K562 (cell line): Measurements from ENCODE around the gene IPO7. TPM values are rescaled to one million over a fixed set of nuclear protein-coding genes. Genes with fewer than 3 reads are reported as not detected.
"Not testable (repeated sequence)": the region's sequence is repeated elsewhere in the genome, so short reads cannot be mapped to it uniquely, and the experiment has no call there.

Experiments
- ATAC-seq: fragments of 200-7000 bp; cut with Tn5 transposase; 3 replicates; pipeline ENCODE4 v1.9.1; 2020; ENCODE audit warnings: moderate library complexity
- BruUV-seq: library from RNA; stranded (reverse); fragments of 400-500 nt; replicated peaks from 2 replicates; lab custom pipeline; 2021; lab: Mats Ljungman, UMichigan
- CTCF ChIA-PET: fragments of 300-600 bp; formaldehyde crosslinking; extraction: SDS; loops from one replicate; lab custom pipeline; 2021; ENCODE audit warnings: low intra/inter-chr PET ratio; lab: Yijun Ruan, JAX
- POLR2A ChIA-PET: fragments of 300-600, 350-650 bp; sonication (Branson Sonifier 250); formaldehyde crosslinking; extraction: SDS; loops from one replicate; lab custom pipeline; 2021; ENCODE audit warnings: antibody characterized with exemption, inconsistent platforms; lab: Yijun Ruan, JAX
- DNase-seq, 4 experiments: peaks; one replicate each; pipeline versions ENCODE4 v3.0.0 to v3.0.0-alpha.2; 2011 to 2018; ENCODE audit warnings: low spot score in 3 of 4, mixed read lengths in 3 of 4; ENCODE audit errors: extremely low read depth in 1 of 4
- FAIRE-seq: peaks from 2 replicates; lab custom pipeline; 2011; peaks lifted over from hg19 to GRCh38; lab: Jason Lieb, UNC
- H2AFZ ChIP-seq: 2 replicates; pipeline ENCODE4 v1.6.0; 2011; ENCODE audit warnings: low read depth, low read length, control low read depth, inconsistent platforms
- H3K27ac ChIP-seq: fragments of 200-600 bp; 3 replicates; pipeline ENCODE4 v1.8.0; 2011; ENCODE audit warnings: low read depth, mild to moderate bottlenecking, control low read depth, inconsistent platforms, low read length, moderate library complexity, mixed read lengths; ENCODE audit errors: extremely low read depth
- H3K27me3 ChIP-seq, 2 experiments: fragments of 300-600 bp in 1 of 2; 2 replicates in 1 of 2; 3 replicates in 1 of 2; pipeline versions ENCODE4 v1.6.0 to v1.8.0; 2011; ENCODE audit warnings: inconsistent platforms in 2 of 2, low read length in 2 of 2, mild to moderate bottlenecking in 1 of 2, mixed read lengths in 1 of 2, moderate library complexity in 1 of 2; ENCODE audit not compliant: control insufficient read depth in 2 of 2, insufficient read depth in 2 of 2
- H3K36me3 ChIP-seq: fragments of 300-600 bp; 3 replicates; pipeline ENCODE4 v1.8.0; 2011; ENCODE audit warnings: mild to moderate bottlenecking, low read length, inconsistent platforms; ENCODE audit not compliant: control insufficient read depth, insufficient read depth
- H3K4me1 ChIP-seq, 2 experiments: fragments of 200-600 bp in 1 of 2; replicated peaks in 1 of 2; 2 replicates in 1 of 2; 3 replicates in 1 of 2; pipeline versions ENCODE4 v1.5.1 to v1.8.0; 2011; ENCODE audit warnings: inconsistent platforms in 2 of 2, low read length in 2 of 2, mild to moderate bottlenecking in 1 of 2, mixed read lengths in 1 of 2, moderate library complexity in 1 of 2; ENCODE audit not compliant: control insufficient read depth in 2 of 2, insufficient read depth in 2 of 2
- H3K4me2 ChIP-seq: 2 replicates; pipeline ENCODE4 v1.6.1; 2011; ENCODE audit warnings: low read length, control low read depth, inconsistent platforms, mixed read lengths; ENCODE audit not compliant: insufficient read depth
- H3K4me3 ChIP-seq: fragments of 200-600 bp; sonication (generic), shearing (Covaris generic); 2 replicates; pipeline ENCODE4 v1.5.1; 2016; ENCODE audit warnings: control low read depth, inconsistent platforms
- H3K79me2 ChIP-seq: fragments of 200-600 bp; 3 replicates; pipeline ENCODE4 v1.8.0; 2011; ENCODE audit warnings: low read length, inconsistent platforms; ENCODE audit not compliant: control insufficient read depth, insufficient read depth
- H3K9ac ChIP-seq, 2 experiments: 2 replicates each; pipeline versions ENCODE4 v1.6.0 to v1.6.1; 2011; ENCODE audit warnings: low read depth in 2 of 2, low read length in 2 of 2, control low read depth in 1 of 2, inconsistent platforms in 1 of 2, mild to moderate bottlenecking in 1 of 2, mixed read lengths in 1 of 2; ENCODE audit not compliant: insufficient read depth in 1 of 2
- H3K9me1 ChIP-seq: one replicate; pipeline ENCODE4 v1.6.0; 2011; ENCODE audit warnings: inconsistent platforms, mild to moderate bottlenecking, low read length, moderate library complexity; ENCODE audit not compliant: control insufficient read depth, insufficient read depth
- H3K9me3 ChIP-seq: replicated peaks from 2 replicates; pipeline ENCODE4 v1.5.1; 2011; ENCODE audit warnings: low read depth, low read length, inconsistent platforms; ENCODE audit not compliant: control insufficient read depth, insufficient read depth
- H4K20me1 ChIP-seq: replicated peaks from 2 replicates; pipeline ENCODE4 v1.6.1; 2011; ENCODE audit warnings: low read length, inconsistent platforms, mixed read lengths; ENCODE audit not compliant: control insufficient read depth, insufficient read depth
- CBX3 ChIP-seq, 2 experiments: IDR thresholded peaks; 1 replicate in 1 of 2; 2 replicates in 1 of 2; pipeline ENCODE4 v1.6.1; 2012; ENCODE audit warnings: inconsistent platforms in 2 of 2, low read length in 2 of 2, borderline replicate concordance in 1 of 2, control low read depth in 1 of 2
- CBX5 ChIP-seq: IDR thresholded peaks from 2 replicates; pipeline ENCODE4 v1.6.1; 2014; ENCODE audit warnings: low read depth, borderline replicate concordance
- TRIM24 ChIP-seq, 2 experiments: fragments of 450-650 bp; IDR thresholded peaks; 2 replicates each; pipeline ENCODE4 v1.6.1; 2016
- TRIM28 ChIP-seq: fragments of 450-650 bp; IDR thresholded peaks from 2 replicates; pipeline ENCODE4 v1.6.1; 2017
- ZEB2 ChIP-seq: fragments of 450-650 bp; IDR thresholded peaks from 2 replicates; pipeline ENCODE4 v1.6.1; 2016
- ZNF445 ChIP-seq: fragments of 250-450 bp; sonication (Bioruptor Pico); IDR thresholded peaks from 2 replicates; pipeline ENCODE4 v1.4.0; 2020; ENCODE audit warnings: low read depth, mild to moderate bottlenecking, moderate library complexity
- WGBS: fragments of 100-300 bp; shearing (Covaris generic); methylation state at CpG from one replicate; pipeline ENCODE4 v1.1.6; 2016; ENCODE audit warnings: low coverage, mixed read lengths; ENCODE audit not compliant: insufficient coverage; ENCODE audit errors: missing lambda C conversion rate; 5-methylcytosine and 5-hydroxymethylcytosine counted together
- in situ Hi-C: fragments of 300-500 bp; cut with MboI; formaldehyde crosslinking; loops from 4 replicates; pipeline ENCODE4 v1.15.0; 2018; ENCODE audit warnings: inconsistent platforms, mixed read lengths
- intact Hi-C: fragments of 100-400 bp; cut with micrococcal nuclease; formaldehyde crosslinking; loops from 2 replicates; pipeline ENCODE4 v1.14.2; 2022
- polyA plus RNA-seq, 8 experiments: library from polyadenylated mRNA; depleted of rRNA in 4 of 8; stranded (reverse) in 5 of 8; unstranded in 3 of 8; fragments of >200 nt; fragmentation: Nextera tagmentation in 2 of 8; fragmentation: Illumina TruSeq in 1 of 8; extraction: Ambion mirVana in 2 of 8; extraction: Trizol in 1 of 8; gene quantifications; 2 replicates each; pipeline versions ENCODE4 v1.2.1 to v1.2.3, GENCODE V29; 2011 to 2014; ENCODE audit warnings: inconsistent platforms in 1 of 8, missing spikeins in 1 of 8
- total RNA-seq, 7 experiments: library from RNA; depleted of rRNA in 6 of 7; stranded (reverse); fragments of >200 nt in 6 of 7; fragmentation: Illumina TruSeq in 2 of 7; extraction: Trizol in 2 of 7; gene quantifications; 2 replicates each; pipeline versions ENCODE4 v1.2.1 to v1.2.3, GENCODE V29; 2011 to 2021; ENCODE audit warnings: low replicate concordance in 1 of 7
- TF ChIP-seq, protein P1 (sequence below): fragments of 450-650 bp; IDR thresholded peaks from 2 replicates; pipeline ENCODE4 v1.6.1; 2018; ENCODE audit warnings: mild to moderate bottlenecking, low read depth; ENCODE audit not compliant: partially characterized antibody
- TF ChIP-seq, protein P2 (sequence below): sonication (generic); formaldehyde crosslinking; IDR thresholded peaks from 2 replicates; pipeline ENCODE4 v1.8.1; 2023; ENCODE audit warnings: mild to moderate bottlenecking, missing genetic modification reagents

Gene IPO7
- total and polyA plus RNA-seq, 9 of the 15 experiments (the other 6 are each of a cell fraction or from before 2014, with no cell fraction given), result 23.6 to 138 (median 110) TPM

DNA sequence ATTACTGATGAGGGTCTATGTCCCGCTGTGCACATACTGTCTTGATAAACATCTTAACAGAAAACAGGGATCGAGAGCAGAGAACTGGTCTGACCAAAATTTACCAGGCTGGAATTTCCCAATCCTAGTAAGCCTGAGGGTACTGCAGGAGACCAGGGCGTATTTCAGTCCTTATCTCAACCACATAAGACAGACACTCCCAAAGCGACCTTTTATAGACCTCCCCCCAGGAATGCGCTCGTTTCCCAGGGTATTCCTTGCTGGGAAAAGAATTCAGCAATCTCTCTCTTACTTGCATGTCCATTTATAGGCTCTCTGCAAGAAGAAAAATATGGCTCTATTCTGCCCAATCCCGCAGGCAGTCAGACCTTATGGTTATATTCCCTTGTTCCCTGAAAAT is 67.6 kb downstream of the IPO7 start:
- POLR2A ChIA-PET, intact Hi-C loops, BruUV-seq, ATAC-seq, H3K27me3 ChIP-seq, FAIRE-seq, H3K9ac ChIP-seq, H3K4me2 ChIP-seq, H3K27ac ChIP-seq, H3K79me2 ChIP-seq, in situ Hi-C loops, H3K9me3 ChIP-seq, H2AFZ ChIP-seq, DNase-seq, H3K4me3 ChIP-seq, H4K20me1 ChIP-seq, H3K9me1 ChIP-seq, CTCF ChIA-PET, H3K4me1 ChIP-seq: not testable (repeated sequence)
- WGBS, result 52% methylated on average over 7 of the region's 7 CpGs
- H3K36me3 ChIP-seq, result peaks cover 15% of the 10 kb centered on the region; the same call in 1 of the 3 replicates
- TF ChIP-seq CBX3 (IDR thresholded peaks at IDR 0.05; ENCODE audit: borderline replicate concordance in 1 of 2, low read length in 2 of 2) (peak in 1 of 2 experiments; percentile 65; a peak in 1 of 3 replicates), ZEB2 (peak; percentile 26; the same call in 1 of the 2 replicates), CBX5 (peak; percentile 75), TRIM24 (IDR thresholded peaks at IDR 0.05) (peak in 1 of 2 experiments; percentile 67; a peak in 2 of 4 replicates), TRIM28 (peak; percentile 91), ZNF445 (CRISPR knock-in tag) (peak; percentile 87)
- TF ChIP-seq, protein P1, sequence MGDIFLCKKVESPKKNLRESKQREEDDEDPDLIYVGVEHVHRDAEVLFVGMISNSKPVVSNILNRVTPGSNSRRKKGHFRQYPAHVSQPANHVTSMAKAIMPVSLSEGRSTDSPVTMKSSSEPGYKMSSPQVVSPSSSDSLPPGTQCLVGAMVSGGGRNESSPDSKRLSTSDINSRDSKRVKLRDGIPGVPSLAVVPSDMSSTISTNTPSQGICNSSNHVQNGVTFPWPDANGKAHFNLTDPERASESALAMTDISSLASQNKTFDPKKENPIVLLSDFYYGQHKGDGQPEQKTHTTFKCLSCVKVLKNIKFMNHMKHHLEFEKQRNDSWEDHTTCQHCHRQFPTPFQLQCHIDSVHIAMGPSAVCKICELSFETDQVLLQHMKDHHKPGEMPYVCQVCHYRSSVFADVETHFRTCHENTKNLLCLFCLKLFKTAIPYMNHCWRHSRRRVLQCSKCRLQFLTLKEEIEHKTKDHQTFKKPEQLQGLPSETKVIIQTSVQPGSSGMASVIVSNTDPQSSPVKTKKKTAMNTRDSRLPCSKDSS, result peak; percentile 84
- TF ChIP-seq, protein P2, sequence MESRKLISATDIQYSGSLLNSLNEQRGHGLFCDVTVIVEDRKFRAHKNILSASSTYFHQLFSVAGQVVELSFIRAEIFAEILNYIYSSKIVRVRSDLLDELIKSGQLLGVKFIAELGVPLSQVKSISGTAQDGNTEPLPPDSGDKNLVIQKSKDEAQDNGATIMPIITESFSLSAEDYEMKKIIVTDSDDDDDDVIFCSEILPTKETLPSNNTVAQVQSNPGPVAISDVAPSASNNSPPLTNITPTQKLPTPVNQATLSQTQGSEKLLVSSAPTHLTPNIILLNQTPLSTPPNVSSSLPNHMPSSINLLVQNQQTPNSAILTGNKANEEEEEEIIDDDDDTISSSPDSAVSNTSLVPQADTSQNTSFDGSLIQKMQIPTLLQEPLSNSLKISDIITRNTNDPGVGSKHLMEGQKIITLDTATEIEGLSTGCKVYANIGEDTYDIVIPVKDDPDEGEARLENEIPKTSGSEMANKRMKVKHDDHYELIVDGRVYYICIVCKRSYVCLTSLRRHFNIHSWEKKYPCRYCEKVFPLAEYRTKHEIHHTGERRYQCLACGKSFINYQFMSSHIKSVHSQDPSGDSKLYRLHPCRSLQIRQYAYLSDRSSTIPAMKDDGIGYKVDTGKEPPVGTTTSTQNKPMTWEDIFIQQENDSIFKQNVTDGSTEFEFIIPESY, result peak; percentile 55; the same call in 1 of the 2 replicates
